ENCODE results near the gene USP19. TPM values are rescaled to one million over a fixed set of nuclear protein-coding genes. Genes with fewer than 3 reads are reported as not detected.

The USP19 gene
- total and polyA plus RNA-seq, 2 donors (not counting 1 experiment from before 2014, with no cell fraction given) = 73.5 to 87.3 TPM

GRCh38 chr3:49140080-49140479 lies 19.5 kb upstream of the USP19 start:
- no peaks in the 10 kb centered on the region for H4K20me1 ChIP-seq (ENCODE audit: control insufficient read depth, insufficient read depth, low read length, poor library complexity, severe bottlenecking)
- POLR2A ChIA-PET = no interaction called here
- H3K4me3 Mint-ChIP-seq = no peak overlapping the region

GRCh38 chr3:49135499-49135898 lies 14.9 kb upstream of the USP19 start:
- CTCF ChIA-PET = no interaction called here
- no peak overlapping the region for H3K9ac ChIP-seq (ENCODE audit: low read length)
- DNase-seq = no peak
- H3K9me3 Mint-ChIP-seq (ENCODE audit: insufficient read depth) = peaks cover 2% of the 10 kb centered on the region
- H3K27me3 Mint-ChIP-seq = peaks cover 31% of the 10 kb centered on the region
- TF ChIP-seq EZH2 (IDR thresholded peaks at IDR 0.05; ENCODE audit: borderline replicate concordance, insufficient read depth, low read depth, low read length, poor library complexity, severe bottlenecking) = no peak
- TF ChIP-seq CTCF (IDR thresholded peaks at IDR 0.05) = no peak
- peaks cover 0 to 42% (median 3%) of the 10 kb centered on the region in 4 experiments for H3K27me3 ChIP-seq (replicated peaks in 1 of 4; ENCODE audit: control extremely low read depth in 1 of 4, control insufficient read depth in 3 of 4, insufficient read depth in 4 of 4, low read length in 3 of 4)
- 89% methylated on average over 4 of the region's 4 CpGs for WGBS (ENCODE audit: insufficient coverage)
- H3K27ac Mint-ChIP-seq = no peak overlapping the region
- intact Hi-C loops (cut with micrococcal nuclease) = no loop called here
- H4K20me1 ChIP-seq (ENCODE audit: control insufficient read depth, insufficient read depth, low read length, poor library complexity, severe bottlenecking) = no peaks in the 10 kb centered on the region
- peaks cover 4 to 10% of the 10 kb centered on the region in 2 donors for H3K4me1 ChIP-seq (ENCODE audit: control insufficient read depth in 2 of 2, insufficient read depth in 2 of 2, low read length in 2 of 2)
- H3K27ac ChIP-seq (ENCODE audit: low read length in 2 of 2) = no peak overlapping the region
- no peaks in the 10 kb centered on the region for H3K36me3 ChIP-seq (replicated peaks in 1 of 2; ENCODE audit: control extremely low read depth in 1 of 2, control insufficient read depth in 1 of 2, extremely low read depth in 1 of 2, insufficient read depth in 2 of 2, low read length in 1 of 2)
- no peak overlapping the region for H3K4me2 ChIP-seq (replicated peaks; ENCODE audit: low read depth, low read length, poor library complexity, severe bottlenecking)
- no peak overlapping the region for H3K4me3 ChIP-seq (ENCODE audit: control extremely low read depth in 1 of 5, extremely low read depth in 1 of 5, insufficient read depth in 1 of 5, low read depth in 2 of 5, low read length in 4 of 5)
- H2AFZ ChIP-seq (ENCODE audit: insufficient read depth, low read depth, low read length, poor library complexity, severe bottlenecking) = no peak overlapping the region
- ATAC-seq (ENCODE audit: low read depth) = no peak
- no peaks in the 10 kb centered on the region for H3K79me2 ChIP-seq (ENCODE audit: control insufficient read depth, insufficient read depth, low read length)
- no peaks in the 10 kb centered on the region for H3K9me3 ChIP-seq (ENCODE audit: control extremely low read depth in 1 of 3, control insufficient read depth in 2 of 3, insufficient read depth in 1 of 3, low read length in 2 of 3)
- no peak overlapping the region for H3K4me3 Mint-ChIP-seq
- H3K4me1 Mint-ChIP-seq = peaks cover 2% of the 10 kb centered on the region
- POLR2A ChIA-PET = no interaction called here

More at GRCh38 chr3:49140080-49140479, 19.5 kb upstream of the USP19 start:
- intact Hi-C loops (cut with micrococcal nuclease) = no loop called here
- ATAC-seq (ENCODE audit: low read depth) (no peak), DNase-seq (no peak)
- Histone ChIP-seq H3K9ac (ENCODE audit: low read length) (no peak overlapping the region), H3K27me3 (replicated peaks in 1 of 4; ENCODE audit: control extremely low read depth in 1 of 4, control insufficient read depth in 3 of 4, insufficient read depth in 4 of 4, low read length in 3 of 4) (peaks cover 0 to 21% (median 5%) of the 10 kb centered on the region in 4 experiments), H3K9me3 (ENCODE audit: control extremely low read depth in 1 of 3, control insufficient read depth in 2 of 3, insufficient read depth in 1 of 3, low read length in 2 of 3) (peaks cover 0 to 15% (median 5%) of the 10 kb centered on the region in 3 donors), H3K4me3 (ENCODE audit: control extremely low read depth in 1 of 5, extremely low read depth in 1 of 5, insufficient read depth in 1 of 5, low read depth in 2 of 5, low read length in 4 of 5) (no peak overlapping the region), H3K79me2 (ENCODE audit: control insufficient read depth, insufficient read depth, low read length) (no peaks in the 10 kb centered on the region), H3K27ac (ENCODE audit: low read length in 2 of 2) (no peak overlapping the region), H3K4me1 (ENCODE audit: control insufficient read depth in 2 of 2, insufficient read depth in 2 of 2, low read length in 2 of 2) (no peaks in the 10 kb centered on the region), H2AFZ (ENCODE audit: insufficient read depth, low read depth, low read length, poor library complexity, severe bottlenecking) (no peak overlapping the region), H3K4me2 (replicated peaks; ENCODE audit: low read depth, low read length, poor library complexity, severe bottlenecking) (no peak overlapping the region), H3K36me3 (replicated peaks in 1 of 2; ENCODE audit: control extremely low read depth in 1 of 2, control insufficient read depth in 1 of 2, extremely low read depth in 1 of 2, insufficient read depth in 2 of 2, low read length in 1 of 2) (no peaks in the 10 kb centered on the region)
- peaks cover 29% of the 10 kb centered on the region for H3K27me3 Mint-ChIP-seq
- TF ChIP-seq CTCF (IDR thresholded peaks at IDR 0.05) = no peak
- TF ChIP-seq EZH2 (IDR thresholded peaks at IDR 0.05; ENCODE audit: borderline replicate concordance, insufficient read depth, low read depth, low read length, poor library complexity, severe bottlenecking) = no peak
- H3K9me3 Mint-ChIP-seq (ENCODE audit: insufficient read depth) = peaks cover 9% of the 10 kb centered on the region
- no peak overlapping the region for H3K27ac Mint-ChIP-seq
- H3K4me1 Mint-ChIP-seq = no peaks in the 10 kb centered on the region
- WGBS (ENCODE audit: insufficient coverage) = 14% methylated on average over 1 of the region's 3 CpGs
- CTCF ChIA-PET = no interaction called here
